ENCODE measurements around the gene OR2Y1.

DNA sequence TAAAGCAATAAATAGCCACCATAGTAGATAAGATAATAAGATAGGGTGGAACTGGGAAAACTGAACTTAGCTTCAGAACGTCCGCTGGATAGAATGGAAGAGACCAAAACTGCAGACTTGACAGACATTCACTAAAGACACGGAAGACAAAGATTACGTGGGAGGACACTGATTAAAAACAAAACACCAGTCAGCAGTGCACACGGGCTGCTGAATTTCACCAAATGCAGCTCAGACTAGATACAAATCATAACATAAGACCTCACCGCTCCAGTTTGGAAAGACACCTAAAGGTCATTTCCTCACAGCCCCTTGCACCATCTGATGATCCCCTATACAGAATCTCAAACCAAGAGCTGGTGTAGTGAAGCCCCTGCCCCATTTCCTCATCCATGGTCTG lies 2.9 kb upstream of the OR2Y1 start:
- TF ChIP-seq, protein P1, sequence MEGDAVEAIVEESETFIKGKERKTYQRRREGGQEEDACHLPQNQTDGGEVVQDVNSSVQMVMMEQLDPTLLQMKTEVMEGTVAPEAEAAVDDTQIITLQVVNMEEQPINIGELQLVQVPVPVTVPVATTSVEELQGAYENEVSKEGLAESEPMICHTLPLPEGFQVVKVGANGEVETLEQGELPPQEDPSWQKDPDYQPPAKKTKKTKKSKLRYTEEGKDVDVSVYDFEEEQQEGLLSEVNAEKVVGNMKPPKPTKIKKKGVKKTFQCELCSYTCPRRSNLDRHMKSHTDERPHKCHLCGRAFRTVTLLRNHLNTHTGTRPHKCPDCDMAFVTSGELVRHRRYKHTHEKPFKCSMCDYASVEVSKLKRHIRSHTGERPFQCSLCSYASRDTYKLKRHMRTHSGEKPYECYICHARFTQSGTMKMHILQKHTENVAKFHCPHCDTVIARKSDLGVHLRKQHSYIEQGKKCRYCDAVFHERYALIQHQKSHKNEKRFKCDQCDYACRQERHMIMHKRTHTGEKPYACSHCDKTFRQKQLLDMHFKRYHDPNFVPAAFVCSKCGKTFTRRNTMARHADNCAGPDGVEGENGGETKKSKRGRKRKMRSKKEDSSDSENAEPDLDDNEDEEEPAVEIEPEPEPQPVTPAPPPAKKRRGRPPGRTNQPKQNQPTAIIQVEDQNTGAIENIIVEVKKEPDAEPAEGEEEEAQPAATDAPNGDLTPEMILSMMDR (IDR thresholded peaks at IDR 0.05 in 4 of 5, conservative IDR thresholded peaks at IDR 0.05 in 1 of 5): no peak
- TF ChIP-seq POLR2A (IDR thresholded peaks at IDR 0.05): no peak
